ENCODE data around the gene P3H4. TPM values are rescaled to one million over a fixed set of nuclear protein-coding genes. Genes with fewer than 3 reads are reported as not detected.
A peak's percentile ranks its signal among the peaks of the same experiment; 100 is the strongest.

Gene P3H4
- total RNA-seq, 1 experiment from 2014 or later = 29.6 TPM

DNA sequence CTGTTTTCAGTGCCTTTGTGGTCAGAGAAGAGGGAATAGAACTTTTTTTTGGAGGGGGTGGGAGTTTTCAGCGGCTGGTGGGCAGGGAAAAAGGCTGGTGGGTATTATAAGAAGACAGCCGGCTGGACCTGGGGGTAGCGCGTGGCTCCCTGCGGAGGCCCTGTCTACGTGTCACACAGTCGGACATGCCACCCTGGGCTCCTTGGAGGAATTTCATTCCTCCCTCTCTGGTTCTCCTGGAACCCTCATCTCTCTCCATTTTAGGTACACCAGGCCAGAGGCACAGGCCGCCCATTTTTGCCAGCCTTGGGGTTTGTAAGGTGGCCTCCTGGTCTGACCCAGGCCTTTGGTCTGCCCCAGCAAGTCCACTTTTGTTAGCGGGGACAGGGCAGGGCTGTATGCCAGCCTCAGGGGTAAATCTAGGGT, 2.0 kb upstream of the P3H4 start:
- Histone ChIP-seq H3K4me1 (ENCODE audit: insufficient read depth, low read length) (peaks cover 27% of the 10 kb centered on the region), H3K4me2 (ENCODE audit: low read length) (peak overlapping the region; percentile 99), H3K9ac (ENCODE audit: low read length) (peak overlapping the region; percentile 83), H3K9me2 (replicated peaks; ENCODE audit: low read length) (no peaks in the 10 kb centered on the region), H4K20me1 (ENCODE audit: low read length) (no peaks in the 10 kb centered on the region), H3K27ac (ENCODE audit: low read length) (no peak overlapping the region), H3F3A (ENCODE audit: low read length, unreplicated experiment) (no peaks in the 10 kb centered on the region), H3K36me3 (ENCODE audit: low read depth, low read length) (no peaks in the 10 kb centered on the region), H2AFZ (ENCODE audit: low read length) (no peak overlapping the region), H3K4me3 (ENCODE audit: low read length) (peak overlapping the region; percentile 85), H3K9me3 (ENCODE audit: low read length) (no peaks in the 10 kb centered on the region), H3K27me3 (ENCODE audit: low read length) (no peaks in the 10 kb centered on the region), H3K79me2 (ENCODE audit: low read length) (peaks cover 46% of the 10 kb centered on the region)
- ATAC-seq (no peak), DNase-seq (no peak)
- CTCF ChIA-PET = no interaction called here
- intact Hi-C loops (cut with micrococcal nuclease) = no loop called here
- TF ChIP-seq EZH2phosphoT487 (IDR thresholded peaks at IDR 0.05; ENCODE audit: borderline replicate concordance, low read length) = no peak
- TF ChIP-seq CTCF (conservative IDR thresholded peaks at IDR 0.05; ENCODE audit: low read depth, low read length) = no peak
- no peak for TF ChIP-seq EZH2 (IDR thresholded peaks at IDR 0.05; ENCODE audit: low read length, unreplicated experiment)
- POLR2A ChIA-PET (ENCODE audit: unreplicated experiment) = no interaction called here
- TSS peak; percentile 55 for BruUV-seq (replicated peaks)

DNA sequence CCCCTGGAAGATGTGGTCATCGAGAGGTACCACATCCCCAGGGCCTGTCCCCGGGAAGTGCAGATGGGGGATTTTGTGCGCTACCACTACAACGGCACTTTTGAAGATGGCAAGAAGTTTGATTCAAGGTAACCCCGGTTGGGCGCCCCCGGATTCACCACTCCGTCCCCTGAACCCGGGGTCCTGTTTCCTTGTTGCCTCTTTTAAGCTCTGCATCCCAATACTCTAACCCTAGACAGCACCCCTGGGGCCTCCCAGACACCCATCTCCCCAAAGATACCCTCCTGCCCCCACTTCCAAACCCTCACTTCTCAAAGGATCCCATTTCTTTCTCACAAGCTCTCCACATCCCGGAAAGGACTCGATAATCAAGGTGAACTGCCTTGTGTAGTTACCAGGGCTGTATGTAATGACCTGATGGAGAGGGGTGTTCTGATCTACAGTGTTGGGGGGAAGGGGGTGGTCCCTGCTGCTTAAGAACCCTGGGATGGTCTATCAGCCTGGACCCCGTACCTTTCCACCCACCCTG, 1.5 kb upstream of the P3H4 start:
- H3K4me3 ChIP-seq (ENCODE audit: low read length) = peak overlapping the region; percentile 85
- ATAC-seq (no peak), DNase-seq (no peak)
- H3K27ac ChIP-seq (ENCODE audit: low read length) = peak overlapping the region; percentile 65
- peaks cover 49% of the 10 kb centered on the region for H3K79me2 ChIP-seq (ENCODE audit: low read length)
- H3K4me2 ChIP-seq (ENCODE audit: low read length) = peak overlapping the region; percentile 99
- intact Hi-C loops (cut with micrococcal nuclease) = no loop called here
- H4K20me1 ChIP-seq (ENCODE audit: low read length) = no peaks in the 10 kb centered on the region
- H3K9me2 ChIP-seq (replicated peaks; ENCODE audit: low read length) = no peaks in the 10 kb centered on the region
- peak overlapping the region; percentile 83 for H3K9ac ChIP-seq (ENCODE audit: low read length)
- peaks cover 27% of the 10 kb centered on the region for H3K4me1 ChIP-seq (ENCODE audit: insufficient read depth, low read length)
- no peaks in the 10 kb centered on the region for H3K9me3 ChIP-seq (ENCODE audit: low read length)
- POLR2A ChIA-PET (ENCODE audit: unreplicated experiment) = no interaction called here
- H3K36me3 ChIP-seq (ENCODE audit: low read depth, low read length) = no peaks in the 10 kb centered on the region
- TF ChIP-seq EZH2phosphoT487 (IDR thresholded peaks at IDR 0.05; ENCODE audit: borderline replicate concordance, low read length) (no peak), CTCF (conservative IDR thresholded peaks at IDR 0.05; ENCODE audit: low read depth, low read length) (no peak)
- no TSS peak for BruUV-seq (replicated peaks)
- no peaks in the 10 kb centered on the region for H3F3A ChIP-seq (ENCODE audit: low read length, unreplicated experiment)
- CTCF ChIA-PET = no interaction called here
- H2AFZ ChIP-seq (ENCODE audit: low read length) = peak overlapping the region; percentile 88
- no peaks in the 10 kb centered on the region for H3K27me3 ChIP-seq (ENCODE audit: low read length)

GRCh38 chr17:41812381-41813151, 817 bp upstream of the P3H4 start, which contains the start of gene FKBP10:
Gene FKBP10, plus strand, starts transcription at chr17:41813004. Its CDS starts 31 bp downstream, at chr17:41813035.
- H3K9me3 ChIP-seq (ENCODE audit: low read length) = no peaks in the 10 kb centered on the region
- peak; percentile 68 for DNase-seq
- H3K27me3 ChIP-seq (ENCODE audit: low read length) = no peaks in the 10 kb centered on the region
- POLR2A ChIA-PET (ENCODE audit: unreplicated experiment) = interaction anchor here (0.5 kb wide), 1 partner anchor 95 kb away, joined by 3 read pairs; no protein-coding TSS in a partner anchor
- peak within 1 kb of the TSS; percentile 85 for H3K4me3 ChIP-seq (ENCODE audit: low read length)
- peaks cover 27% of the 10 kb centered on the region for H3K4me1 ChIP-seq (ENCODE audit: insufficient read depth, low read length)
- H2AFZ ChIP-seq (ENCODE audit: low read length) = peak within 1 kb of the TSS; percentile 88
- no peaks in the 10 kb centered on the region for H3F3A ChIP-seq (ENCODE audit: low read length, unreplicated experiment)
- H3K79me2 ChIP-seq (ENCODE audit: low read length) = peaks cover 49% of the 10 kb centered on the region
- peak within 1 kb of the TSS; percentile 83 for H3K9ac ChIP-seq (ENCODE audit: low read length)
- peak within 1 kb of the TSS; percentile 65 for H3K27ac ChIP-seq (ENCODE audit: low read length)
- peak within 1 kb of the TSS; percentile 99 for H3K4me2 ChIP-seq (ENCODE audit: low read length)
- no peaks in the 10 kb centered on the region for H3K9me2 ChIP-seq (replicated peaks; ENCODE audit: low read length)
- peak; percentile 40 for ATAC-seq
- no TSS peak for BruUV-seq (replicated peaks)
- no peak for TF ChIP-seq EZH2 (IDR thresholded peaks at IDR 0.05; ENCODE audit: low read length, unreplicated experiment)
- no peak for TF ChIP-seq CTCF (conservative IDR thresholded peaks at IDR 0.05; ENCODE audit: low read depth, low read length)
- no peak for TF ChIP-seq EZH2phosphoT487 (IDR thresholded peaks at IDR 0.05; ENCODE audit: borderline replicate concordance, low read length)
- H3K36me3 ChIP-seq (ENCODE audit: low read depth, low read length) = no peaks in the 10 kb centered on the region
- CTCF ChIA-PET = no interaction called here
- no peaks in the 10 kb centered on the region for H4K20me1 ChIP-seq (ENCODE audit: low read length)
- intact Hi-C loops (cut with micrococcal nuclease) = no loop called here
